Measurements from ENCODE around the gene PAFAH2.

The PAFAH2 gene

GRCh38 chr1:26023826-26024225, 26.0 kb upstream of the PAFAH2 start:
- no peak overlapping the region for H3K4me3 ChIP-seq (ENCODE audit: low read depth, low read length)
- no peak for TF ChIP-seq CTCF (IDR thresholded peaks at IDR 0.05; ENCODE audit: insufficient read depth, low read depth, low read length, missing control alignments)
- no peak for DNase-seq (ENCODE audit: low read depth)

- no peak overlapping the region for H3K4me3 ChIP-seq (ENCODE audit: low read depth, low read length)
- DNase-seq (ENCODE audit: low read depth) = no peak
- TF ChIP-seq CTCF (IDR thresholded peaks at IDR 0.05; ENCODE audit: insufficient read depth, low read depth, low read length, missing control alignments) = no peak
Measured at GRCh38 chr1:26023009-26023408, 25.1 kb upstream of the PAFAH2 start.

GRCh38 chr1:26022404-26022779, 24.5 kb upstream of the PAFAH2 start:
- TF ChIP-seq CTCF (IDR thresholded peaks at IDR 0.05; ENCODE audit: insufficient read depth, low read depth, low read length, missing control alignments) = no peak
- no peak for DNase-seq (ENCODE audit: low read depth)
- no peak overlapping the region for H3K4me3 ChIP-seq (ENCODE audit: low read depth, low read length)

GRCh38 chr1:26021647-26022403, 24.0 kb upstream of the PAFAH2 start, which contains the start of gene EXTL1:
Gene EXTL1, plus strand, starts transcription at chr1:26021775. Its CDS starts 872 bp downstream, at chr1:26022647.
- no peak within 1 kb of the TSS for H3K4me3 ChIP-seq (ENCODE audit: low read depth, low read length)
- no peak for TF ChIP-seq CTCF (IDR thresholded peaks at IDR 0.05; ENCODE audit: insufficient read depth, low read depth, low read length, missing control alignments)
- DNase-seq (ENCODE audit: low read depth) = no peak

- DNase-seq (ENCODE audit: low read depth) = no peak
- no peak overlapping the region for H3K4me3 ChIP-seq (ENCODE audit: low read depth, low read length)
- TF ChIP-seq CTCF (IDR thresholded peaks at IDR 0.05; ENCODE audit: insufficient read depth, low read depth, low read length, missing control alignments) = no peak
Measured at GRCh38 chr1:26020941-26021646, 23.2 kb upstream of the PAFAH2 start.

GRCh38 chr1:26020330-26020768, 22.5 kb upstream of the PAFAH2 start:
- no peak for TF ChIP-seq CTCF (IDR thresholded peaks at IDR 0.05; ENCODE audit: insufficient read depth, low read depth, low read length, missing control alignments)
- no peak for DNase-seq (ENCODE audit: low read depth)
- no peak overlapping the region for H3K4me3 ChIP-seq (ENCODE audit: low read depth, low read length)

Measured in GM12865 (cell line).